HFF-Myc (cell line): ENCODE results near the gene ALDH4A1.

Experiments
- DNase-seq: peaks from one replicate; pipeline ENCODE4 v3.0.0-alpha.2; 2011; ENCODE audit warnings: low read depth; ENCODE audit errors: extremely low read depth
- H3K4me3 ChIP-seq: replicated peaks from 2 replicates; pipeline ENCODE4 v1.5.1; 2011; ENCODE audit warnings: low read depth, mild to moderate bottlenecking, control low read depth, low read length
- TF ChIP-seq, protein P1 (sequence below): IDR thresholded peaks from 2 replicates; pipeline ENCODE4 v1.5.1; 2012; ENCODE audit warnings: mild to moderate bottlenecking, low read depth, low read length, control low read depth; ENCODE audit errors: missing control alignments

ALDH4A1 gene, protein sequence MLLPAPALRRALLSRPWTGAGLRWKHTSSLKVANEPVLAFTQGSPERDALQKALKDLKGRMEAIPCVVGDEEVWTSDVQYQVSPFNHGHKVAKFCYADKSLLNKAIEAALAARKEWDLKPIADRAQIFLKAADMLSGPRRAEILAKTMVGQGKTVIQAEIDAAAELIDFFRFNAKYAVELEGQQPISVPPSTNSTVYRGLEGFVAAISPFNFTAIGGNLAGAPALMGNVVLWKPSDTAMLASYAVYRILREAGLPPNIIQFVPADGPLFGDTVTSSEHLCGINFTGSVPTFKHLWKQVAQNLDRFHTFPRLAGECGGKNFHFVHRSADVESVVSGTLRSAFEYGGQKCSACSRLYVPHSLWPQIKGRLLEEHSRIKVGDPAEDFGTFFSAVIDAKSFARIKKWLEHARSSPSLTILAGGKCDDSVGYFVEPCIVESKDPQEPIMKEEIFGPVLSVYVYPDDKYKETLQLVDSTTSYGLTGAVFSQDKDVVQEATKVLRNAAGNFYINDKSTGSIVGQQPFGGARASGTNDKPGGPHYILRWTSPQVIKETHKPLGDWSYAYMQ

DNA sequence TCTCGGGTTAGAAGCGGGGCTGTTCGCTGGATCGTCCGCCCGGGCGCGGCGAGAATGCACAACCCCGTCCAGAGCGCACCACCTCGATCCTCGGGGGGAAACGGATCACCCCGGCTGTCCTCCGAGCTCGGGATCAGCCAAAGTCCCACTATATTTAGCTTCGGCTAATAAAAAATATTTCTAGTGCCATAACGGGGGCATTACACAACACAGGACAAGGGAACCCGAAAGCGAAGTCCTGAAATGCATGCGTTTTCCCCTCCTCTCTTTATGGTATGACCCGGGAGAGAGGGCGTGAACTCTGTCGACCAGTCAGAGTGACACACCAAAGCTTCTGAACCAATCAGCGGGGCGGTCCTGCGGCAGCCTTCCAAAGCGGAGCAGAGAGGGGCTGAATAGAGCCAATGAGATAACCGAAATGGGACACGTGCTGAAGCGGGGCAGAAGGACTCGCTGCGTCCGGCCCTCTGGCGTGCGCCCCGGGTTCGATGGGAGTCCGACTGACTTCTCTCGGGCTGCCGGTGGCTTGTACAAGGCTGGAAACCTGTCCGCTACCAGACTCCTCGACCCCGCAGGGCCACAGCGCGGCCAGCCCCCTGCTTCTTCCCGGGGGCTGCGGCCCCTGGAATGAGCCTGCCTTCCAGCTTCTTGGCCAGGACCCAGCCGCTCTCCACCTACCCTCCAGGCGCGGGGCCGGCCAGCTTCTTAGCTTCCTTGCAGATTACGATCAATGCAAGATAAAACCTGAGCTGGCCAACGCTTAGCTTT lies at the start of gene ALDH4A1:
TSS of gene ALDH4A1 (minus strand) at position 33 of the 768 bp plus-strand sequence. CDS start at position 1, 32 bp downstream.
- TF ChIP-seq, protein P1, sequence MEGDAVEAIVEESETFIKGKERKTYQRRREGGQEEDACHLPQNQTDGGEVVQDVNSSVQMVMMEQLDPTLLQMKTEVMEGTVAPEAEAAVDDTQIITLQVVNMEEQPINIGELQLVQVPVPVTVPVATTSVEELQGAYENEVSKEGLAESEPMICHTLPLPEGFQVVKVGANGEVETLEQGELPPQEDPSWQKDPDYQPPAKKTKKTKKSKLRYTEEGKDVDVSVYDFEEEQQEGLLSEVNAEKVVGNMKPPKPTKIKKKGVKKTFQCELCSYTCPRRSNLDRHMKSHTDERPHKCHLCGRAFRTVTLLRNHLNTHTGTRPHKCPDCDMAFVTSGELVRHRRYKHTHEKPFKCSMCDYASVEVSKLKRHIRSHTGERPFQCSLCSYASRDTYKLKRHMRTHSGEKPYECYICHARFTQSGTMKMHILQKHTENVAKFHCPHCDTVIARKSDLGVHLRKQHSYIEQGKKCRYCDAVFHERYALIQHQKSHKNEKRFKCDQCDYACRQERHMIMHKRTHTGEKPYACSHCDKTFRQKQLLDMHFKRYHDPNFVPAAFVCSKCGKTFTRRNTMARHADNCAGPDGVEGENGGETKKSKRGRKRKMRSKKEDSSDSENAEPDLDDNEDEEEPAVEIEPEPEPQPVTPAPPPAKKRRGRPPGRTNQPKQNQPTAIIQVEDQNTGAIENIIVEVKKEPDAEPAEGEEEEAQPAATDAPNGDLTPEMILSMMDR, result no peak
- peak; percentile 96 for DNase-seq
- H3K4me3 ChIP-seq, result peak within 1 kb of the TSS; percentile 76

- DNase-seq, result no peak
- TF ChIP-seq, protein P1, result no peak
- H3K4me3 ChIP-seq, result no peak overlapping the region
These were observed 49.5 kb upstream of the ALDH4A1 start for GRCh38 chr1:18951818-18952391.

GRCh38 chr1:18951416-18951815 lies 49.1 kb upstream of the ALDH4A1 start:
- H3K4me3 ChIP-seq, result peak overlapping the region; percentile 41; the same call in 1 of the 2 replicates
- no peak for DNase-seq
- TF ChIP-seq, protein P1, result no peak

- H3K4me3 ChIP-seq, result peak overlapping the region; percentile 41
- TF ChIP-seq, protein P1, result no peak
- no peak for DNase-seq
These were observed 48.2 kb upstream of the ALDH4A1 start for GRCh38 chr1:18950401-18951026.

DNA sequence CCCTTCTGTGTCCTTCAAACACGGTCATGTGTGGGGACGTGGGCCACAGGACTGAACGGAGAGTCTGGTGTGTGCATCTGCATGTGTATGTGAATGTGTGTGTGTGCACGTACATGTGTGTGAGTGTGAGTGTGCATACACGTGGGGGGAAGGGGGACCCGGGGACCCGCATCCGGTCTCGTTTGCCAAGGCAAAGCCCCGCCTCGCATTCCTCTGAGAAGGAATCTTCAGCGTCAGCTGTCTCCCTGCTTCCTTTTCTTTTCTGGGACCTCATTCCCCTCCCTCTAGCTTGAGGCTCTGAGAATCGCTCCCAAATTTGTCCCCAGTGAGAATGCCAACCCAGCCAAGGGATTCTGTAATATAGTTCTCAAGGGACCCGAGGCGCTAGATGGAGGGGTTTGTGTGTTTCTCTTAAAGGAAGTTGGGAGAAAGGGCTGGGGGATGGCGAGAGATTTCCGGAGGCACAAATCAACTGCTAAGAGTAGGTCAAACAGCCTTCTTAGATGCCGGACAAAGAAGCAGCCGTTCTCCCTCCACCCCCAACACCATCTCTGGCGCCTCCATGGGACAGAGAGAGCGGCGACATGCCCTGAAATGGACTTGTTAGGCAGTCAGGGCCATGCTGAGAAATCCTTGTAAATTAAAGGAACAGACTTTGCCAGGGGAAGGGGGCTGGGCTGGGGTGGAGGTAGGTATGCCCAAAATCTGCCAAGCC lies 47.5 kb upstream of the ALDH4A1 start:
- DNase-seq, result no peak
- TF ChIP-seq, protein P1, result no peak
- H3K4me3 ChIP-seq, result peak overlapping the region; percentile 41
